OCI-LY1 (cell line): ENCODE measurements around the gene TRABD2B.

Experiments
- H2AFZ ChIP-seq: fragments of 200-600 bp; sonication (generic), shearing (Covaris generic); 2 replicates; pipeline ENCODE4 v1.6.0; 2014; ENCODE audit warnings: antibody characterized with exemption, mild to moderate bottlenecking, low read length
- H3F3A ChIP-seq: fragments of 200-600 bp; sonication (generic), shearing (Covaris generic); 2 replicates; pipeline ENCODE4 v1.6.0; 2014; ENCODE audit warnings: mild to moderate bottlenecking, antibody characterized with exemption, low read length, moderate library complexity; ENCODE audit not compliant: insufficient read depth
- H3K27ac ChIP-seq: fragments of 200-600 bp; sonication (generic); 2 replicates; pipeline ENCODE4 v1.5.1; 2014; ENCODE audit warnings: low read length, mixed run types, mild to moderate bottlenecking, low read depth; ENCODE audit not compliant: poor library complexity, severe bottlenecking
- H3K27me3 ChIP-seq: fragments of 200-600 bp; sonication (generic); 2 replicates; pipeline ENCODE4 v1.6.0; 2014; ENCODE audit warnings: antibody characterized with exemption, mild to moderate bottlenecking, low read length, moderate library complexity; ENCODE audit not compliant: insufficient read depth
- H3K36me3 ChIP-seq: fragments of 200-600 bp; sonication (generic); 2 replicates; pipeline ENCODE4 v1.6.1; 2014; ENCODE audit warnings: mild to moderate bottlenecking, antibody characterized with exemption, low read length, moderate library complexity, mixed read lengths; ENCODE audit not compliant: insufficient read depth
- H3K4me1 ChIP-seq: fragments of 200-600 bp; sonication (generic); 2 replicates; pipeline ENCODE4 v1.5.1; 2014; ENCODE audit warnings: mild to moderate bottlenecking, low read length, moderate library complexity; ENCODE audit not compliant: insufficient read depth, severe bottlenecking
- H3K4me2 ChIP-seq: fragments of 200-600 bp; sonication (generic), shearing (Covaris generic); 2 replicates; pipeline ENCODE4 v1.6.1; 2014; ENCODE audit warnings: low read length
- H3K4me3 ChIP-seq: fragments of 200-600 bp; sonication (generic); 2 replicates; pipeline ENCODE4 v1.5.1; 2014; ENCODE audit warnings: low read length, low read depth, mild to moderate bottlenecking, mixed read lengths; ENCODE audit not compliant: poor library complexity, severe bottlenecking
- H3K79me2 ChIP-seq: fragments of 200-600 bp; shearing (Covaris generic); 2 replicates; pipeline ENCODE4 v1.6.1; 2016; ENCODE audit warnings: mixed run types, low read length, mixed read lengths; ENCODE audit not compliant: insufficient read depth
- H3K9ac ChIP-seq: fragments of 200-600 bp; sonication (generic), shearing (Covaris generic); 2 replicates; pipeline ENCODE4 v1.6.1; 2014; ENCODE audit warnings: mild to moderate bottlenecking, low read length, mixed read lengths
- H3K9me2 ChIP-seq: fragments of 200-600 bp; sonication (generic), shearing (Covaris generic); 2 replicates; pipeline ENCODE4 v1.6.1; 2014; ENCODE audit warnings: low read depth, mild to moderate bottlenecking, low read length, mixed read lengths
- H3K9me3 ChIP-seq: fragments of 200-600 bp; shearing (Covaris generic); 2 replicates; pipeline ENCODE4 v1.6.1; 2014; ENCODE audit warnings: low read length, mixed read lengths
- H4K20me1 ChIP-seq: fragments of 200-600 bp; sonication (generic), shearing (Covaris generic); 2 replicates; pipeline ENCODE4 v1.6.0; 2016; ENCODE audit warnings: mild to moderate bottlenecking, low read length; ENCODE audit not compliant: insufficient read depth
- CTCF ChIP-seq: fragments of 200-600 bp; sonication (generic), shearing (Covaris generic); IDR thresholded peaks from 2 replicates; pipeline ENCODE4 v1.5.1; 2017; ENCODE audit warnings: mild to moderate bottlenecking, antibody characterized with exemption, low read length, moderate library complexity, mixed read lengths
- EZH2 ChIP-seq: fragments of 200-600 bp; sonication (generic), shearing (Covaris generic); IDR thresholded peaks from 2 replicates; pipeline ENCODE4 v1.8.0; 2017; ENCODE audit warnings: borderline replicate concordance, mixed run types, mild to moderate bottlenecking, antibody characterized with exemption, low read length, moderate library complexity, mixed read lengths

Gene TRABD2B

GRCh38 chr1:47971385-47972160, 25.6 kb downstream of the TRABD2B start:
- TF ChIP-seq EZH2 (no peak), CTCF (no peak)
- Histone ChIP-seq H3F3A (no peaks in the 10 kb centered on the region), H3K9me2 (no peaks in the 10 kb centered on the region), H3K9ac (no peak overlapping the region), H3K4me2 (no peak overlapping the region), H4K20me1 (no peaks in the 10 kb centered on the region), H3K9me3 (no peaks in the 10 kb centered on the region), H3K4me3 (no peak overlapping the region), H3K79me2 (no peaks in the 10 kb centered on the region), H3K27me3 (no peaks in the 10 kb centered on the region), H3K27ac (no peak overlapping the region), H3K36me3 (no peaks in the 10 kb centered on the region), H3K4me1 (no peaks in the 10 kb centered on the region), H2AFZ (no peak overlapping the region)

- no peaks in the 10 kb centered on the region for H3K27me3 ChIP-seq
These were observed 26.3 kb downstream of the TRABD2B start for GRCh38 chr1:47970882-47971281.

GRCh38 chr1:47969478-47969877, 27.7 kb downstream of the TRABD2B start:
- no peak overlapping the region for H2AFZ ChIP-seq
- no peaks in the 10 kb centered on the region for H3K79me2 ChIP-seq

More at GRCh38 chr1:47970882-47971281, 26.3 kb downstream of the TRABD2B start:
- Histone ChIP-seq H3K4me3 (no peak overlapping the region), H2AFZ (no peak overlapping the region), H4K20me1 (no peaks in the 10 kb centered on the region), H3K27ac (no peak overlapping the region), H3K9me3 (no peaks in the 10 kb centered on the region), H3K9ac (no peak overlapping the region), H3K36me3 (no peaks in the 10 kb centered on the region), H3F3A (no peaks in the 10 kb centered on the region), H3K9me2 (no peaks in the 10 kb centered on the region), H3K4me2 (no peak overlapping the region), H3K79me2 (no peaks in the 10 kb centered on the region), H3K4me1 (no peaks in the 10 kb centered on the region)
- no peak for TF ChIP-seq EZH2
- no peak for TF ChIP-seq CTCF

More at GRCh38 chr1:47969478-47969877, 27.7 kb downstream of the TRABD2B start:
- TF ChIP-seq EZH2 (no peak), CTCF (no peak)
- Histone ChIP-seq H3K27me3 (no peaks in the 10 kb centered on the region), H3K27ac (no peak overlapping the region), H3K9ac (no peak overlapping the region), H3K36me3 (no peaks in the 10 kb centered on the region), H3F3A (no peaks in the 10 kb centered on the region), H3K4me1 (no peaks in the 10 kb centered on the region), H3K4me3 (no peak overlapping the region), H3K4me2 (no peak overlapping the region), H4K20me1 (no peaks in the 10 kb centered on the region), H3K9me3 (no peaks in the 10 kb centered on the region), H3K9me2 (no peaks in the 10 kb centered on the region)
